GM18502 (cell line): Measurements from ENCODE around the gene MZT1.
"Not testable (repeated sequence)": the region's sequence is repeated elsewhere in the genome, so short reads cannot be mapped to it uniquely, and the experiment has no call there.

Experiments
- ATAC-seq: cut with Tn5 transposase; IDR thresholded peaks from one replicate; pipeline ENCODE4 v1.9.1; 2021; ENCODE audit warnings: mild to moderate bottlenecking; ENCODE audit not compliant: unreplicated experiment, poor library complexity

Gene MZT1, protein sequence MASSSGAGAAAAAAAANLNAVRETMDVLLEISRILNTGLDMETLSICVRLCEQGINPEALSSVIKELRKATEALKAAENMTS

DNA sequence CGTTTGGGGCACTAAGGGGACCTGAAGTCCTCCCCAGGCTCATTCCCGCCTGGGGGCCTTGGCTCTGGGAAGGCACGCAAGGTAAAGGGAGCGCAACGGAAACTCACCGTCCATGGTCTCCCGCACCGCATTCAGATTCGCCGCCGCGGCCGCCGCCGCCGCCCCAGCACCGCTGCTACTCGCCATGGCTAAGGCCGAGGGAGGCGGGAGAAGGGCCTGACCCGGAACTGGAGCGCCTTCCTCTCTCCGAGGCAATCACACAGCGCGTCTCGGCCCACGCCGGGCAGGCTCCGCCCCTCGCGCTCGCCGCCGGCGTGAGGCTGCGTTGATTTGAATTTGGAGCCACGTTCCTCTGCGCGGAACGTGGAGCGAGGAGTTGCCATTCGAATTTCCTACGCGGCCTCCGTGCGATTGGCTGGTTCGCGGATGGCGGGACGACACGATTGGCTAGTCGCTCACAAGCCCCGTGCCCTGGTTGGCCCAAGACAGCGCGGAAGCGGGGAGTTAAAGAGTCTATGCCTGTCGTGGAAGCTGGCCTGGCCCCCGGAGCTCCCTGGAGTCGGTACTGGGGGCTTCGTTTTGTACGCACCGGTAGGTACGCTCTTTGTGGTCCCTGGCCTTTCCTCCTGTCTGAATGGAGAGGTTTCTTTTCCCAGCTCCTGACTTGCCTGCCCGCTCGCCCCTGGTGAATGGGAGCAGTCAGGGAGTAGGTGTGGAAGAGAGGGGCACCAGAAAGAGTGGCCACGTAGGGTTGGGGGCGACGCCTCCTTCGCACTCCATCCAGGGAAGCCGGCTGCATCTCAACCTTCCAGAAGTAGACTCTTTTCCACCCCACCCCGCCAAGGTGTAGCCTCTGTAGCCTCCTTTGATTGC lies at the start of gene MZT1, which contains the start of gene BORA:
Gene MZT1, minus strand, starts transcription at position 213 of the 873 bp plus-strand sequence. Its CDS starts 27 bp downstream, at position 186.
Gene BORA, plus strand, starts transcription at position 507 of the 873 bp plus-strand sequence. CDS start 1,018 bp downstream, outside the sequence.
- ATAC-seq: peak; percentile 94

DNA sequence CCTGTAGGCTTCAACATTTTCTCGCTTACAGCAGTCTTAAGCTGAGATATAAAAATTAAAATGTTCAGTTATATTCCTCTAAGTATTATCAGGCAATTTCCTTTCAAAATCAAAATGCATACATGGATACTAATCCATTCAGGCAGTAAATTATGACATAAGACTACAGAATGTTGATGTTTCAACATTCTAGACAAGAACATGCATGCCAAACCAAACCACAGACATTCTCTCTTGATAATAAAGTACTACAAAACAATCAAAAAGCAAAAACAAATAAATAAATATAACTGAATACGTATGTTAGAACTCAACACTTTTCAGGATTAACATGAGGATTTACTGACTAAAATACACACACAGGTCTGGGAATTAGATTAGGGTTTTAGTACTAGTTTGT lies 46.6 kb upstream of the MZT1 start:
- ATAC-seq: no peak

DNA sequence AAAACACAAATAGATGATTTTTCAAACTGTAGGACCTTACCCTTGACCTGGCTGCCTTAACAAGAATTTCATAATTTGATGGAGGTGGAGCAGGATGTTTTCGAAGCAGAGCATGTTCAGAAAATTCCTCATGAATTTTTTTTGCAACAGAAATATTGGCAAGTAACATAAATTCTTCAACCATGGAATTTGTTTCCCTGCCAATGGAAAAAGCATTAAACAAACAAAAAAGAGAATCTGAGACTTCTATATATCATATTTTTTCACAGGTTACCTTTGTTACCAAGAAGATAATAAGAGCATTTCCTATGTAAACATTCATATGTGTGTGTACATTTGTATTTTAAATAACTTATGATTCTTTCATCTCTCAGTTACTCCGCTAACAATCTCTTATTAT lies 36.0 kb upstream of the MZT1 start:
- no peak for ATAC-seq

DNA sequence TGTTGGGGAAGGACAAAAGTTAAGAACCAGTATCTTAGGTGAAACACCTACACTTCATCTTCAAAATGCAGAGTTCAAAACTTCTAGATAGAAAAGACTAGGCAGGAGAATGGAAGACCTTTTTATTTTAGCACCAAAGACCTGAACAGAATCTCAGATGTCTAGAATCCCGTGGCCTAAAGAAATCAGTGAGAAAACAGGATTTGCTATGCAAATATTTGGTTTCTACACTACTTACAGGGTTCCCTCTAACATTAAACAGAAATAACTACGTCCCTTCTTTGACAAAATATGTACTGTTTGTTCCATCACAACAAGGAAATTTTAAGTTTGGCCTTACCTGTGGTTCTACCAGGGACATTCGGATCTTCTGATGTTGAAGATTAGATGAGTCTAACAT lies 32.8 kb upstream of the MZT1 start:
- ATAC-seq: no peak

DNA sequence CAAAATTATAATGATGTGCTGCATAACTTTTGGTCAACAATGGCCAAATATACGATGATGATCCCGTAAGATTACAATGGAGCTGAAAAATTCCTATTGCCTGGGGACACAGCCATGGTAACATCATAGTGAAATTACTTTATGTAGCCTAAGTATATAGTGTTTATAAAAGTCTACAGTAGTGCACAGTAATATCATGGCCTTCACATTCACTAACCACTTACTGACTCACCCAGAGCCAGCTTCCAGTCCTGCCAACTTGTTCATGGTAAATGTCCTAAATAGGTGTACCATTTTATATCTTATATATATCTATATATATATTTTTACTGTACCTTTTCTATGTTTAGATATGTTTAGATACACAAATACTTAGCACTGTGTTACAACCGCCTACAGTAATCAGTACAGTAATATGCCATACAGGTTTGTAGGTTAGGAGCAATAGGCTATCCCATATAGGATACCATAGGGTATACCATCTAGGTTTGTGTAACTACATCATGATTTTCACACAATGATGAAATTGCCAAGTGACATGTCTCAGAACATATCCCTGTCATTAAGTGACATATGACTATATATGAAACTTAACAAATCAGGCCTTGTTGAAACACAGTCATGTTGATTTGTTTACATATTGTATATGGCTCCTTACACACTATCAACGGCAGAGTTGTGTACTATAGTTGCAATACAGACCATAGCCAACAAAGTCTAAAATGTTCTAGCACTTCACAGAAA lies 30.5 kb upstream of the MZT1 start:
- no peak for ATAC-seq

DNA sequence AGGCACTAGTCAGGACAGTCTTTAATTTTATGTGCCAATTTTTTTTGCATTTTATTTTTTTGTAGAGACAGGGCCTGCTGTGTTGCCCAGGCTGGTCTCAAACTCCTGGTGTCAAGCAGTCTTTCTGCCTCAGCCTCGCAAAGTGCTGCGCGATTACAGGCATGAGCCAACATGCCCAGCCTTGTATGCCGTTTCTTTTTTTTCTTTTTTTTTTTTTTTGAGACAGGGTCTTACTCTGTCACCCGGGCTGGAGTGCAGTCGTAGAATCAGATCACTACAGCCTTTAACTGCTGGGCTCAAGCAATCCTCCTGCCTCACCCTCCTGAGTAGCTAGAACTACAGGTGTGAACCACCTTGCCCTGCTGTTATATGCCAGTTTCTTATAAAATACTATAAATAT lies 26.7 kb upstream of the MZT1 start:
- ATAC-seq: no peak

DNA sequence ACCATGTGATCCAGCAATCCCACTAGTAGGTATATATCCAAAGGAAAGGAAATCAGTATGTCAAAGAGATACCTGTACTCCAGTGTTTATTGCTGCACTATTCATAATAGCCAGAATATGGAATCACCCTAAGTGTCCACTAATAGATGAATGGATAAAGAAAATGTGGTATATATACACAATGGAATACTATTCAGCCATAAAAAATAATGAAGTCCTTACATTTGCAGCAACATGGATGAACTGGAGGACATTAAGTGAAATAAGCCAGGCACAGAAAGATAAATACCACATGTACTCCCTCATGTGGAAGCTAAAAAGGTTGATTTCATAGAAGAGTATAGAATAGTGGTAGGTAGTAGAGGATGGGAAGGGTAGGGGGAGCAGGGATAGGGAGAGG lies 23.8 kb upstream of the MZT1 start:
- ATAC-seq: no peak

DNA sequence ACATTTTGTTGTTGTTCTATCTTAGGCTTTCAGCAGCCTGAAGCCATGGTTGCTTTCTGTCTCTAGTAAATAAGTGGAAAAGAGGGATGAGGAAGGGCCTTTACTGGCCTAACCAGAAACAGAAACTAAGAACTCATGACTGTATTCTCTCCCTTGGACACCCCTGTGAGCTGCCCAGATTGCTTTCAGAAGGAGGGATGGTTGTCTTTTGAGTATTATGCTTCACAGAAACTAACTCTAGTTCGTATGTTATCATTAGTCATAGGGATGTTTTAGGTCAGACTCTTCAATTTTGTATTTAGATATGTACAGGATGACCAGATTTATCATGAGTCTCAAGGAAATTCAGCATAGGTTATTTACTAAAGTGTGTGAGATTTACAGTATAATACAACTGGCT lies 17.8 kb upstream of the MZT1 start:
- ATAC-seq: peak; percentile 72

DNA sequence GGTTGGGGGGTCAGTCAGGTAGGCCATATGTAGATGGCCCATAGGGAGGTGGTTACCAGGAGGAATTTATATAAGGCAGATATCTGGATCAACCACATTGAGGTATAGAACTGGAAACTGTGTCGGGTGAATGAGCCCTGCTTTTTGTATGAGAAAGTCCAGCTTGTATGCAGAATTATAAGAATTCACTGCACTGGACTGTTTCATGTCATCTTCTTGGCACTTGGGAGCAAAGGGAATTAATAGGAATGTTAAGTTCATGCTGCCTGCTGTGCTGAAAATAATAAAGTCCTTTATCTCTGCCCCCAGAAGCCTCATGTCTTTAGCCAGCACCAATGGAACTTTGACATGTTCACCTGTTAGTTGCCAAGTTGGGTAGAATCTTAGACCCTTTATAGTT lies 12.6 kb upstream of the MZT1 start:
- ATAC-seq: no peak

DNA sequence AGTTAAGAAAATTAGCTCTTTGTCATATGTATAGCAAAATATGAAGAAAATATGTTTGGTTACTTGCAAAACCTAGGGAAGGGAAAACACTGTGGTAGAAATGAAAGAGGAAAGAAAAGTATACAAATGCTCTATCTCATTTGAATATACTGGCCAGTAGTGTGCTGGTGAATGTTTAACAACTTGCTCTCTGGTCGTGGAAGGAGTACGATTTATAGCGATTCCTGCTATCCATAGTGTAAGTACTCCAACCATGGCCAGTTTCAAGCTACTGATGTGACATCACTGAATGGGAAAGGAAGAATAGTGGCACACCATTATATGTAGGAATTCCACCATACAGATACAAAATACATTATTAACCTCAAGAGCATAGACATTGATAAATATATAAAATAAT lies 9.6 kb upstream of the MZT1 start:
- ATAC-seq: no peak

DNA sequence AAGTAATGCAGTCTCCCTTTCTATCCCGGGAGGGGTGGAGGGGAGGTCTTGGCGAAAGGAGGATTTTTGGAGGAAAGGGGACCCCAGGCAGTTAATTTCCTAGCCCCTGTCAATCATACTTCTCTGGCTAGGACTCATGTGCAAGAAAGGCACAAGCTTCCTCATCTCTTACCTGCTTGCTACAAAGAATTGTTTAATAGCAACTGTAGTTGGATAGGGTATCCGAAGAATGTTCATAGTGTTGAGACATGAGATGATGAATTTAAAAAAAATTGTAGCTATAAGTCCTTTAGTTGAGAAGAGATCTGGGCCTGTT lies 819 bp upstream of the MZT1 start:
- no peak for ATAC-seq

DNA sequence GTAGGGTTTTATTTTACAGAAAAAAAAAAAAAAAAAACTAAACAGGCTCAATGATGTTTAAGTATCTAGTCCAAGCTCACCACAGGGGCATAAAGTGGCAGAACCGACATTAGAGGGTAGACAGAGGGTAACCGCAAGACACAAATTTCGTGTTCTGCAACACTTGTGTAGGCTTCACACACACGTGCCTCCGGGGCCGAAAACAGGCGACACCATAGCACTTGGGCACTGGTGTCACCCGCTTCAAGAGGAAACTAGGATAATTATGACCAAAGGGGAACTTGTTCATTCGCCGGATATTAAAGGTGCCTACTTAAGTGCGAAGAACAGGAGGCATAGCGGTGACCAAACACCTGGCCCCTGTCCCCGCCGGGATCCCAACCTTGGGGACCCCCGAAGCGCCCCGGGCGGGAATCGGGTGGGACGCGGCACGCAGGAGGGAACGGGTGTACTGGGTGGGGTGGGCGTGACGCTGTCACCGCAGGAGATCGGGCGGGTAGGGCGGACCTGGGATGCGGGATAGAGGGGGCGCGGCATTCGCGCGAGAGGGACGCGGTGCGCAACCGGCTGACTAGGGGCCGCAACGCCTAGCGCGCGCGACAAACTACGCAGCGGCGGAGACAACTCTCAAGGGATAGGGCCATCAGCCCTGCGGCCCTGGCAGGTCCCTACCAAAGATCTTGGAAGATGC lies 558 bp downstream of the MZT1 start:
- peak; percentile 32 for ATAC-seq

DNA sequence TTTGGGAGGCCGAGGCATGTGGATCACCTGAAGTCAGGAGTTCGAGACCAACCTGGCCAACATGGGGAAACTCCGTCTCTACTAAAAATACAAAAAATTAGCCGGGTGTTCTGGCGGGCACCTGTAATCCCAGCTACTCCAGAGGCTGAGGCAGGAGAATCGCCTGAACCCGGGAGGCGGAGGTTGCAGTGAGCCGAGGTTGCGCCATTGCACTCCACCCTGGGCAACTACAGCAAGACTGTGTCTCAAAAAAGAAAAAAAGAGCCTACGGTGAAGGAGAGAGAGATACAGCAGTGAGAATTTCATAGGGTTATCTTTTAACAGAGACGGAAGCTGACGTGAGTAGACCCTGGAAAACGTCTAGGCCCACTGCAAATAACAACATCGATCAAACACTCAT lies 1.2 kb downstream of the MZT1 start:
- not testable (repeated sequence) for ATAC-seq

DNA sequence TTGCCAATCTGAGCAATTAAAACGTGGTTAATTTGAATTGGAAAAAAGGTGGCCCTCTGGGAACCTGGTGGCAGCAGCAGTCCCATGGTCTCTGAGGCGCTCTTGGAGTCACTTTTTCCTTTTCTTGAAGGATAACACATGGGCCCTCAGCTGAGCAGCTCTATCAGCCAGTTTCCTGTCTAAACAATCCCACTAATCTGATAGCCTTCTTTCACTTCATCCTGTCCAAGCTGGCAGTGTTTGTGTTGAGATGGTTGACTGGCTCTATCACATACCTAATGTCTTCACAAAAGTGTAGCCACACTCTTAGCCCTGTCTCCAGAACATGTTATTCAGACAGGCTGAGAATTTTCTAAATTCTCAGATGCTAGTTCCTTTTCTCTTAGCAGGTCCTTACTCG lies 10.7 kb downstream of the MZT1 start:
- no peak for ATAC-seq

DNA sequence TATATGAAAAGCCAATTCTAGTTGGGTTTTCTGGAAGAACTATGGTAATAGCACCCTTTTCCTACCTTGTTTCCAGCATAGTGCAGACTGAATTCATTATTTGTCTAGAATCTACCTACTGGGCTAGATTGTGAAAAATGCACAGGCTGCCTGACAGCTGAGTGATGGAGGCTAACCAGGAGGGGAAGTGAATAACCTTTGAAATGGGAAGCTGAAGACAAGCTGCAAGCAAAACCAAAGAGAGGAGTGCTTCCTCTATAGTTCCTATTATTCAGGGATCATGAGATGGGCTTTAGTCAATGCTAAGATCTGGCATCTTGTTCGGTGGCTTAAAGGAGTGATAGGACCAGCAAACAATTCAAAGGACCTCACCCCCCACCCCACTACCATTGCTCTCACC lies 26.9 kb downstream of the MZT1 start:
- ATAC-seq: no peak

DNA sequence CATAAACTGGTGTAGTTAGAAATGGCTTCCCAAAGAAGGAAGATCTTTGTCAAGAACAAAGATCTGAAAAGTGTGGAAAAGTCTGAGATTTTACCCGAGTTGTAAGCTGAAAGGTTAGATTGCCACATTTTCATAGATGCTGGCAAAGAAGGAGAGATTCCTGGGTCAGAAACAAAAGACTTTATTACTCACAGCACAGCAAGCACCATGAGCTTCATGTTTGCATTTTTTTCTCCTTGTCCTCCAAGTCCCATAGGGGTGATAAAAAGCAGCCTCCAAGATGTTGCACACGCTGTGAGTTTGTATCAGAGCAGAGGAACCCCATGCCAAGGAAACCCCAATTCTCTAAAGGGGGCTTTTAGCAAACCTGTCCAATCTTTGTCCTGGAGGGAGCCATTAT lies 29.3 kb downstream of the MZT1 start:
- no peak for ATAC-seq

DNA sequence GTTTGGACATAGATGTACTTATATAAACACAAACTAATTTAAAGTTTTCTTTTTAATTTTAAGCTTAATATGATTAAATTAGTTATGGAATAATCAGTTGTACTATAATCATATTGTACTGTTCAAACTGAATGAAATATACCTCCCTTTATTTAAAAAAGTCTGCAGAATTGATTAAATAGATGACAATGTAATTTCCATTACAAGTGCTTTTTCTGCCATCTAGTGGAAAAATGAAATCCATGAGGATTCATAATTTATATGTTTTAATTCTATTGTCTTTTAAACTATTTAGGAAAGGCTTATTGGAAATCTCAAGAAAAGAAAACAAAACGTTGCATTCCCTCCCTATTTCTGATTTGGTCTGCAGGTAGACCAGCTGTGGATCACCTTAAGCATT lies 30.9 kb downstream of the MZT1 start:
- ATAC-seq: no peak

DNA sequence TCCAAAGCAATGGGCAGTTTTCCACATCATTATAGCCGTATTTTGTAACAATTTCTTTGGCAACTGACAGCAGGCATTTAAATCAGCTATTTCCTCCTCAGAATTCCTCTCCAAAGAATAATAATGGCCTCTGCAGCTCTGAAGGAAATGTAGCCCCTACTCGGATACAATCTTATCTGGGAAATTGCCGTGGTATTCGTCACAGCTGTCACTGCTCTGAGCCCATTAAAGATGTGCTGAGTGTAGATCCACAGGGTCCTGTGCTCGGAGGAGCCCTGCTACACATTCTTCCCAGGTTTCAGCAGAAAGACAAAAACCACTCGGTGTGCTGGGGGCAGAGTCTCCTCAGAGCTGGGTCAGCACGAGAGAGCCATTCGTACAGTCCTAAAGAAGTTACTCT lies 33.1 kb downstream of the MZT1 start:
- no peak for ATAC-seq

DNA sequence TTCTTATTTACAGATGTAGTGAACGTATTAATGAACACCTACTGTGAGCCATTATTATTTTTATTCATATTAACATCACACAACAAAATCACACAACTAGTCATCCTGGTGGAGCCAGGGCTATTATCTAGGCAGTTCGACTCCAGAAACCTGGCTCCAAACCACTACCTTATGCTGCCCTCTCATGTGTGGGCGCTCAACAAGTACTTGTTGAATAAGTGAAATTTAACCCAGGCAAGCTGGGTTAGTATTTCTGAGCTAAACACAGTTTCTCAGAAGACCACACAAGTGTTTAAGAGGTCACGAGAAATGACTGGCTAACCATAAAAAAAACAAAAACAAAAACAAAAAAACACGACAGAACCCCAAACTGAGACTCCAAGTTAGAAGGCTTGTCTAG lies 33.6 kb downstream of the MZT1 start:
- ATAC-seq: no peak

DNA sequence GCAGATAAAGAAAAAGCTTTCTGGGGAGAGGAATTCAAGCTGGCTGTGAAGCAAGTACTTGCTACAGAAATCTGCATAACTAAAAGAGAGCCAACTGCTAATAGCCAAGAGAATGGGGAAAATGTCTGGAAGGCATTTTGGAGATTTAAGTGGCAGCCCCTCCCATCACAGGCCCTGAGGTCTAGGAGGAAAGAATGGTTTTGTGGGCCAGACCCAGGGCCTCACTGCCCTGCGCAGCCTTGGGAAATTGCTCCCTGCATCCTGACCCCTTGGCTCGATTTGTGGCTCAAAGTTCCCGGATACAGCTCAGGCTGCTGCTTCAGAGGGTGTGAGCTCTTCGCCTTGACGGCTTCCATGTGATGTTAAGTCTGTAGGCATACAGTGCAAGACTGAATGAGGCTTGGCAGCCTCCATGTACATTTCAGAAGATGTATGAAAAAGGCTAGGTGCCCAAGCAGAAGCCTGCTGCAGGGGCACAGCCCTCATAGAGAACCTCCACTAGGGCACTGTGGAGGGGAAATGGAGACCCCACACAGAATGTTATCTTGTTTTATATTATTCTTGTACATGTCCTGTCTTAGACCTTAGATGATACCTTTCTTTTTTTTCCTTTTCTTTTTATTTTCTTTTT lies 34.4 kb downstream of the MZT1 start:
- no peak for ATAC-seq
